Activated CD4-positive, CD25-positive, alpha-beta regulatory T cell treated with anti-CD3 and anti-CD28 coated beads, Interleukin-2, amount 50 U/mL, for 24 hours (primary cell): Measurements from ENCODE around the gene AASDH.
A peak's percentile ranks its signal among the peaks of the same experiment; 100 is the strongest.

ENCODE experiments used
- ATAC-seq, 2 donors: fragments of 150-1000 bp; cut with Tn5 transposase; one replicate each; pipeline ENCODE4 v1.10.0; 2021; ENCODE audit warnings: mild to moderate bottlenecking in 1 of 2, moderate library complexity in 1 of 2

Gene AASDH

GRCh38 chr4:56314207-56314915 lies 72.9 kb downstream of the AASDH start:
- ATAC-seq: no peak

GRCh38 chr4:56313132-56313531 lies 74.2 kb downstream of the AASDH start:
- ATAC-seq: no peak

DNA sequence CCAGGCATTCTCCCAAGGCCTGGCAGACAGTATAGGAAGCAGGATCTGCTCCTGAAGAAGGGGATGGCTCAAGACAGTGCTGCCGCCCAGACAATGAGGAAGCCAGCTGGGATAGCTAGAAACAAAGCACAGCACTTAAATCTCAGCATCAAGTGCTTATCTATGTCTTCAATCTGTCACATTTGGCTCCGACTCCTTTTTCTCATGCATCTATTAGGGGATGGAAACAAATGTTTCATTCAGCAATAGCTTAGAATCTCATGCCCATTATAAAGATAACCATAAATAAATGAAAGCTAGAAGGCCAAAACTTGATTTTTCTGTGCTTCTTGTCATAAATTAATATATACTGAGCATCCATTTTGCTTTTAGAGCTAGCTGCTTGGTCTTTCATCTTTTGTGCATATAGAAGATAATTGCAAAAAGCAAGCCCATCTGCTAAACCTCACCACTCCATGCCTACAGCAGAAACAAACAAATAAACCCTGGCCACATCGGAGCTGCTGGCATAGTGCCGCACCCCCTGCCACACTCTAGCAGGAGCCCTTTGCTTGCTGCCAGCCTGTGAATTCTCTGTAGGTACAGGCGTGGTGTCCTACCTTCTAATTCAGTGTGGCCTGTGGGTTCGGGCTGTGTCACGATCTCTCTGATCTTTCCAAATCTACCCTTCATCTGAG lies 75.9 kb downstream of the AASDH start:
- no peak for ATAC-seq

DNA sequence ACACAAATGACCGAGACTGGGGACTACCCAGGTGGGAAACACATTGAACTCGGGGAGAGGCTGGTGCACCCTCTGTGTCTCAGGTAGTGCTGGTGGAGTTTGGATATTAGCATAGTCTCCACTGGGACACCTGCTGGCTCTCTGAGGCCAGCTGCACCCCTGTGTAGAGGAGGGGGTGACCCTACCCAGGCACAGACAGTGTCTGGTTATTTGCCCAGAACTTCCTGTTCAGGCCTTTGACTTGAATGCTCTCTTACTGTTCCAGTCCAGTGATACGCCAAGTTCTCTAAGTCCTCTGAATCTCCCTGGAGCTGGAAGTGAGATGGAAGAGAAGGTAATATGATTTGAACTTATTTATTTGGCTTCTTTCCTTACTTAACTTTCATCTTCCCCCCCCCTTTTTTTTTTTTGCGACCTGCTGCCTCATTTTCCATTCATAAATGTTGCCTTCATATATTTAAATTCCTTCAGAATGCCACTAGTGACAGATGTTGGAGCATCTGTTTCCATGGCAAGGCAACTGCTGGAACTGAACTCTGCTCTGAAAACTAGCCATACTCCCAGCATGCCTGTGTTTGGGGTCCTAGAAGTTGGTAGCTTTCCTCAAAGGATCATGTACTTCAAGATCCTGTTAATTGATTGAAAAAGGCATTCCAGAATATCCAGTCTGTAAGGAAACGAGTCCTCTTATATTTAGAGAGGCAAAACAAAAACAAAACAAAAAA lies 76.7 kb downstream of the AASDH start:
- ATAC-seq: no peak

- ATAC-seq: no peak
These were observed 78.9 kb downstream of the AASDH start for GRCh38 chr4:56308384-56308783.

GRCh38 chr4:56307423-56307822 lies 79.9 kb downstream of the AASDH start:
- no peak for ATAC-seq

DNA sequence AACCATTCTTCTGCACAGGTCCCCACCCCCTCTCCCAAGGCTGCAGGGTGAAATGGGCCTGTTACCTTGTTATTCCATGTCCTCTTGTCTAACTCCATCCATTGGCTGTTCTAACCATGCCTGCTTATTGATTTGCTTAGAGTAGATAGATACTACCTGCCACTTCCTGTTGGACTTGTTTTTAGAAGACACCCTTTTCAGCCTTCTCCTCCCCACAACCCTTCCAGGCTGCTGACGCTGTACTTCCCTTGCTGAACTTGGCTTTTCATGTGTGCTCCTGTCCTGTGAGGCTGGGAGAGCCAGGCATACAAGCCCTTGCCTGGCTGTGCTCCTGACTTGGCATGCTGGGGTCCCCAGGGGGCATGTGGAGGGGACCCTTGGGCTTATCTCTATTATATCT lies 81.9 kb downstream of the AASDH start:
- no peak for ATAC-seq

- no peak for ATAC-seq
These were observed 83.4 kb downstream of the AASDH start for GRCh38 chr4:56303921-56304320.

DNA sequence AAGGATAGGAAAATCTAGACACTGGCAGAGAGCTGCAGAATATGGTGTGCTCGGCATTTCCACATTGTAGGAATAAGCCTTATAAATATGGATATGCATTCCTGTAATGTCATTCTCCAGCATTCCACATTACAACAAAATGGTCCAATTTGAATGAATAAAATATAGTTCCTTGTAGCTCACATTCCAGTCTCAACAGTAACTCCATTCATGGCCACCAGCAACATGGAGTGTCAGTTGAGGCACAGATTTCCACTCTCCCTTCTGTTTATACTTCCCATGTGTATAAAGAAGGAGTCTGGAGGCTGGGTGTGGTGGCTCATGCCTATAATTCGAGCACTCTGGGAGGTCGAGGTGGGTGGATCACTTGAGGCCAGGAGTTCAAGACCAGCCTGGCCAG lies 84.5 kb downstream of the AASDH start:
- ATAC-seq: no peak

DNA sequence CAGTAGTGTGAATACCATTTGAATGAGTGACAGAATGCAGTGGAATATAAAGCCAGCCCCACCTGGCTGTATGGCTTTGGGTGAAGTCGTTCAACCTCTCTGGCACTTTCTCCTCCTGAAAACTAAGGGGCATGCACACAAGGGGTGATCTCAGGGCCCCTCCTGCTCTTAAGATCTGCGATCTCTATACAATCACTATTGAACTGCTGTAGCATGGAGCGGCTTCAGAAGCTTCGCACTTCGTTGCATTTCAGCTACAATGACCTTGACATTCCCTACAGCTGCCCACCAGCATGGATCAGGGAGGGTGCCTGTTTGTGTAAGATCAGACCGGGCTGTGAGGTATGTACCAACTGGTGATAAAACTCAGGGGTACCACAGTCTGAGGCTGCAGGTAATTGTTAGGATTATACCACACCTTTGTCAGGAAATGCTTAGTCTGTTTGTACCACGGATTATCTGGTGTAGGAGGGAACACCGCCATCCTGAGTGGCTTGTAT lies 85.2 kb downstream of the AASDH start:
- ATAC-seq: no peak

DNA sequence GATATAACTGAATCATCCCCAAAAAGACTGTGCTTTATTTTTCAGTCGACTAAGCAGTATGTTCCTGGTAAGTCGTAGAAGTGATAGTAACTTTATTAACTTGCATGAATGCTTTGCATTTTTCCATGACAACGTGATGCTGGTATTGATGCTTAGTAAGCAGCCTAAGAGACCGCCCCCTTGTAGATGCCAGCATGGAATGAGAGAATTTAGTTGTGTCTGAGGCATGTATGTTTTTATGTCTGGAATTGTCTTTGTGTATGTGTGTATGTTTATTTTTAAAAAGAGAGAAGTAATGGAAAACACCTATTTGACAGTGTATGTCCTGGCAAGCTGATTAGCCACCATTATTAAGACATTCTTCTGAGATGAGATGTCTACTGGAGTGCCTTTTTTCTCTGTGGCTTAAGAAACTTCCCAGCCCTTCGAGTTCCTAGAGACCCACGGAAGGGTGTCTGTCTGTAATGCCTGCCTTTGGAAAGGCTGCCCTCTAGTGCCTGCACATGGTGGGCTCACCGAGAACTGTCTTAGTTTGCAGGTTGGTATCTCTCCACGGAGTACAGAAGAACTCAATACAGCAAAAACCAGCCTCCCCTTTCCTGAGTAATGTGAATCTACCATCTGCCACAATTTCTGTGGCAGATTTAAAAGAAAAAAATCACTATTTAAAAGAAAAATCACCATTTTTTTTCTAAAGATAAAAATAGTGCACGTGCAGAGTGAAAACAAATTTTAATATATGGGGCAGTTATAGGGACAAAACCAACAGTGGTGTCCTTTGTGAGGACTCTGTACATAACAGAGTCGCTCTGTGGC lies 85.9 kb downstream of the AASDH start:
- ATAC-seq: peak; percentile 76 to 91

- no peak for ATAC-seq
These were observed 89.1 kb downstream of the AASDH start for GRCh38 chr4:56298236-56298635.

GRCh38 chr4:56297776-56298175 lies 89.5 kb downstream of the AASDH start:
- ATAC-seq: no peak

GRCh38 chr4:56296526-56296925 lies 90.8 kb downstream of the AASDH start:
- ATAC-seq: no peak

- ATAC-seq: no peak
These were observed 94.2 kb downstream of the AASDH start for GRCh38 chr4:56293121-56293520.

GRCh38 chr4:56289934-56290333 lies 97.4 kb downstream of the AASDH start:
- ATAC-seq: no peak

DNA sequence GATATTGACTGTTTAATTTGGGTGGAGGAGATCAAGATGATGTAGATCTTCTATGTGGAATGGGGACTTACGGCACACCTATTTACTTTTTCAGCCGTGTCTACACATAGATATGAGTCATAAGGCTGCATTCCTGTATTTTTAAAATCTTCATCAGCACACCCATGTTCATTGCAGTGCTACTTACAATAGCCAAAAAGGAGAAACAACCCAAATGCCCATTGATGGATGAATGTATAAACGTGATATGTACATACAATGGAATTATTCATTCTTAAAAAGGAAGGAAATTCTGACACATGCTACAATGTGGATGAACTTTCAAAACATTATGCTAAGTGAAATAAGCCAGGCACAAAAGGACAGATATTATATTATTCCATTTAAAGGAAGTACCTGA lies 98.6 kb downstream of the AASDH start:
- no peak for ATAC-seq
